GM19397 (cell line): Measurements from ENCODE around the gene RALGDS.

Experiments
- ATAC-seq: cut with Tn5 transposase; IDR thresholded peaks from one replicate; pipeline ENCODE4 v1.9.1; 2021; ENCODE audit warnings: mild to moderate bottlenecking, moderate library complexity; ENCODE audit not compliant: unreplicated experiment

RALGDS gene

GRCh38 chr9:133120501-133121197, 391 bp downstream of the RALGDS start:
- no peak for ATAC-seq

GRCh38 chr9:133119846-133120500, 1.1 kb downstream of the RALGDS start:
- no peak for ATAC-seq

GRCh38 chr9:133119103-133119845, 1.8 kb downstream of the RALGDS start:
- no peak for ATAC-seq

- ATAC-seq = no peak
These were observed 2.5 kb downstream of the RALGDS start for GRCh38 chr9:133118568-133118967.

- no peak for ATAC-seq
These were observed 2.9 kb downstream of the RALGDS start for GRCh38 chr9:133118179-133118520.

GRCh38 chr9:133117271-133118178, 3.5 kb downstream of the RALGDS start:
- ATAC-seq = no peak

- ATAC-seq = no peak
These were observed 4.5 kb downstream of the RALGDS start for GRCh38 chr9:133116346-133117231.

GRCh38 chr9:133115604-133116345, 5.3 kb downstream of the RALGDS start:
- ATAC-seq = peak; percentile 61

GRCh38 chr9:133114886-133115603, 6.0 kb downstream of the RALGDS start:
- ATAC-seq = no peak

GRCh38 chr9:133113949-133114885, 6.8 kb downstream of the RALGDS start:
- ATAC-seq = no peak

GRCh38 chr9:133113163-133113948, 7.7 kb downstream of the RALGDS start:
- ATAC-seq = no peak

- ATAC-seq = no peak
These were observed 8.4 kb downstream of the RALGDS start for GRCh38 chr9:133112663-133113026.

GRCh38 chr9:133111808-133112662, 9.0 kb downstream of the RALGDS start:
- ATAC-seq = no peak

GRCh38 chr9:133109931-133110650, 10.9 kb downstream of the RALGDS start:
- ATAC-seq = no peak
